ENCODE data around the gene LYZL4.

GRCh38 chr3:42434777-42435380 lies 24.5 kb upstream of the LYZL4 start:
- no peak for TF ChIP-seq POLR2AphosphoS5 (IDR thresholded peaks at IDR 0.05)
- no peak for TF ChIP-seq EP300 (IDR thresholded peaks at IDR 0.05)
- no peak for TF ChIP-seq CTCF (IDR thresholded peaks at IDR 0.05)
